HG02610 (cell line): ENCODE data around the gene ZRANB3.
"Not testable (repeated sequence)": the region's sequence is repeated elsewhere in the genome, so short reads cannot be mapped to it uniquely, and the experiment has no call there.

Experiments
- ATAC-seq: cut with Tn5 transposase; IDR thresholded peaks from one replicate; pipeline ENCODE4 v1.9.1; 2021; ENCODE audit warnings: mild to moderate bottlenecking, moderate library complexity; ENCODE audit not compliant: unreplicated experiment

Gene ZRANB3

GRCh38 chr2:135337071-135337470, 193.9 kb downstream of the ZRANB3 start:
- no peak for ATAC-seq

GRCh38 chr2:135335256-135335655, 195.8 kb downstream of the ZRANB3 start:
- no peak for ATAC-seq

GRCh38 chr2:135327146-135327545, 203.9 kb downstream of the ZRANB3 start:
- no peak for ATAC-seq

GRCh38 chr2:135320465-135321355, 210.3 kb downstream of the ZRANB3 start:
- ATAC-seq: no peak

- ATAC-seq: no peak
Observed at GRCh38 chr2:135318808-135319207, 212.2 kb downstream of the ZRANB3 start.

GRCh38 chr2:135317375-135317774, 213.6 kb downstream of the ZRANB3 start:
- no peak for ATAC-seq

- no peak for ATAC-seq
Observed at GRCh38 chr2:135311962-135312361, 219.1 kb downstream of the ZRANB3 start.

GRCh38 chr2:135311268-135311667, 219.8 kb downstream of the ZRANB3 start:
- ATAC-seq: no peak

GRCh38 chr2:135304694-135305093, 226.3 kb downstream of the ZRANB3 start:
- no peak for ATAC-seq

- peak; percentile 83 for ATAC-seq
Observed at GRCh38 chr2:135299658-135300244, 231.3 kb downstream of the ZRANB3 start.

- ATAC-seq: no peak
Observed at GRCh38 chr2:135299165-135299564, 231.9 kb downstream of the ZRANB3 start.

GRCh38 chr2:135287121-135287520, 243.9 kb downstream of the ZRANB3 start:
- ATAC-seq: not testable (repeated sequence)

- ATAC-seq: no peak
Observed at GRCh38 chr2:135285391-135285790, 245.6 kb downstream of the ZRANB3 start.

GRCh38 chr2:135281379-135281778, 249.6 kb downstream of the ZRANB3 start:
- no peak for ATAC-seq

- no peak for ATAC-seq
Observed at GRCh38 chr2:135279209-135279608, 251.8 kb downstream of the ZRANB3 start.

GRCh38 chr2:135276525-135276924, 254.5 kb downstream of the ZRANB3 start:
- no peak for ATAC-seq

GRCh38 chr2:135271006-135271405, 260.0 kb downstream of the ZRANB3 start:
- no peak for ATAC-seq

- ATAC-seq: no peak
Observed at GRCh38 chr2:135265960-135266490, 265.0 kb downstream of the ZRANB3 start.

- no peak for ATAC-seq
Observed at GRCh38 chr2:135259123-135259522, 271.9 kb downstream of the ZRANB3 start.

GRCh38 chr2:135258193-135258592, 272.8 kb downstream of the ZRANB3 start:
- no peak for ATAC-seq

GRCh38 chr2:135257383-135258090, 273.5 kb downstream of the ZRANB3 start:
- no peak for ATAC-seq
